ENCODE measurements around the gene ZNF787.
A peak's percentile ranks its signal among the peaks of the same experiment; 100 is the strongest.
"Not testable (repeated sequence)": the region's sequence is repeated elsewhere in the genome, so short reads cannot be mapped to it uniquely, and the experiment has no call there.

ZNF787 gene

GRCh38 chr19:56121180-56122167, at the start of gene ZNF787:
Gene ZNF787 (minus strand): TSS chr19:56121295. CDS start chr19:56103217, 18,078 bp downstream.
- DNase-seq, result peak; percentile 94

- DNase-seq, result no peak
Measured at GRCh38 chr19:56170261-56170660, 49.2 kb upstream of the ZNF787 start.

GRCh38 chr19:56167064-56167578, 46.0 kb upstream of the ZNF787 start:
- DNase-seq, result no peak

DNA sequence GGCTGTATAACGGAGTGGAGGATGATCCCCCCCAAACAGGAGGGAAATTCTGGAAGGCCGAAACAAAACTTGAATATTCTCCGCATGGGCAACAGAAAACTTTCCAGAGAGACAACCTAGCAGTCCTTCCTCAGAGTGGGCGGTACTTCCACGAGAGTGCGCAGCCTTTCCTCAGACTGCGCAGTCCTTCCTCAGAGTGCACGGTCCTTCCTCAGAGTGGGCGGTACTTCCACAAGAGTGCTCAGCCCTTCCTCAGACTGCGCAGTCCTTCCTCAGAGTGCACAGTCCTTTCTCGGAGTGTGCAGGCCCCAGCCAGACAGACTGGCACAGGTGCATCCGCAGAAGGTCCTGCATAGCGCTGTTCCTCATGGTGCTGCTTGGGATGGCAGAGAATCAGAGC, 42.0 kb upstream of the ZNF787 start:
- no peak for DNase-seq

- no peak for DNase-seq
Measured at GRCh38 chr19:56162258-56162657, 41.2 kb upstream of the ZNF787 start.

DNA sequence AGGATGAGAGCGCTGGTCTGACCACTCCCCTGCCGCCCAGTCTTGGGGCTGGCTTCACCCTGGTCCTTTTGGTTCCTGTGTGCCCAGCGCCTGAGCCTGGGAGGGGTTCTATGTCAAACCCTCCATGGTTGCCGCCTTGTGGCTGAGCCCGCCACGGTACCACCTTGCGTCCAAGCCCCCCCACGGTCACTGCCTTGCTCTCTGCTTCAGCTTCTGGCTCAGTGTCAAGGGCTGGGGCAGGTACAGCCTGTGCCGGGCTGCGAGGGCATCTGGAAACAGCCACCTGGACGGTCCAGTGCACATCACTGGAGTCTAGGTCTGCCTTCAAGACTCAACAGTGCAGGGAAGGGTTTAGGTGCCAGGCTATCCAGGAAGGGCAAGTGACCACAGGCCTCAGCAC, 40.4 kb upstream of the ZNF787 start:
- DNase-seq, result no peak

GRCh38 chr19:56159622-56160271, 38.7 kb upstream of the ZNF787 start:
- no peak for DNase-seq

DNA sequence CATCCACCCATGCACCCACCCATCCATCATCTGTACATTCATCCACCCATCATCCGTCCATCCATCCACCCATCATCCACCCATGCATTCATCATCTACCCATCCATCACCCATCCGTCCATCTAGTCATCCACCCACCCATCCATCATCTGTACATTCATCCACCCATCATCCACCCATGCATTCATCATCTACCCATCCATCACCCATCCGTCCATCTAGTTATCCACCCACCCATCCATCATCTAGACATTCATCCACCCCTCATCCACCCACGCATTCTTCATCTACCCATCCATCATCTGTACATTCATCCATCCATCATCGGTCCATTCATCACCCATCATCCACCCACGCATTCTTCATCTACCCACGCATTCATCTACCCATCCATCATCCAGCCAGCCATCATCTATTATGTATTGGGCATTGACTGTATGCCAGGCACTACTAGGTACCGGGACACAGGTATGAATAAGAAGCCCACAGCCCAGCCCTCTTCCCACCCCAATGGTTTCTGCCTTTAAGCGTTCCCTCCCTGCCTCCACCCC, 38.0 kb upstream of the ZNF787 start:
- DNase-seq, result no peak

GRCh38 chr19:56158170-56158757, 37.2 kb upstream of the ZNF787 start:
- DNase-seq, result no peak

DNA sequence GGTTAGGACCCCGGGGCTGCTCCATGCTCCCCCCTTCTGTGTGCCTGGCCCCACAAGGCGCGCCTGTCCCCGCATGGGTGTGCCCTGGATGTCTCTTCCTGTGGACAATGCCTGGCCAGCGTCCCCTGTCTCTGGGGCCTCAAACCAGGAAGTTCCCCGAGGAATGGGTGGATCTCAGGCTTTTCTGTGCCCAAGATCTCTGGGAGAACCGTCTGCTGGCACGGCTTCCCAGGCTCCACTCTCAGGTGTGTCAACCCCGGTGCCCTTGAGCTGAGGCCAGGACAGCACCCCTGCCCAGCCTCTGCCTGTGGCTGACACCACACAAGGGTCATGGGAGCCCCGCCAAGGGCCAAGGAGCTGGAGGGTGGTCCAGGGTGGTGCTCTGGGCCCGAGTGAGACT, 35.7 kb upstream of the ZNF787 start:
- no peak for DNase-seq

DNA sequence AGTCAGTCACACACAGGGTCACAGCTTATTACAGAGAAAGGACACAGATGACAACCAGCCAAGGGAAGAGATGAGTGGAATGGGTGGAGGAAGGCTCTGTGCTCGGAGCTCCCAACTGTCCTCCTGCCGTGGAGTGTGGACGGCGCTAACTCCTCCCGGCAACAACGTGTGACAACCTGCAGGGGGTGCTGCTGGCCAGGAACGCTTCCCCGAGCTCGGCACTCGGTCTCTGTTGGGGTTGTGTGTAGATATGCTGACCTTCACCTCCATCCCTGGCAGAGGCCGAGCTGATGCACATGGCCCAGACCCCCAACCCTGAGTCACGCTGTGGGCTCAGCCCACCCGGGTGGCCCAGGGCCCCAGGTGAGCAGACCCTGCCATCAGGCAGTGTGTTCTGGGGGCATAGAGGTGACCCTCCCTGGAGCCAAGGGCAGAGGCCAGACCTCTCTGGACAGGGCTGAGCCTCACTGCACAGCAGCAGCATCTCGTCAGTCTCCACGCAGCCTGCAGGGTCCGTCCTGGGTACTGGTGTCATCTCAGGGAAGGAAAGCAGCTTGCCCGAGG, 34.1 kb upstream of the ZNF787 start:
- DNase-seq, result no peak

DNA sequence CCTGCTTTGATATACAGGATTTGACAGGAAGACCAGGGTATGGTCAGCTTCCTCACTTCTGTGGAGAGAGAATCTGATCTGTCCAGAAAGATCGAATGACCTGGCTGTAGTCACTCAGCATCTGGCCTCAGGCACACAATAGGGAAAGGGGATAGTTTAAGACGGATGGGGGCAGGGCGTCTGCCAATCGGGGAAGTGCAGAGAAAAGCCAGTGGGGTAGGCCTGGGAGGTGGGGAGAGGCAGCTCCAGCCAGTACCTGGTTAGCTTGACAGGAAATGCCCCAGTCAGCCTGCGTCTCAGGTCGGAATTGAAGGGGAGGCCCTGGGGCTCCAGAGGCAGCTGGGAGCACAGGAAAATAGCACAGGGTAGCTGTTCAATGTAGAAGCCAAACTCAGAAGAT, 32.4 kb upstream of the ZNF787 start:
- DNase-seq, result no peak

DNA sequence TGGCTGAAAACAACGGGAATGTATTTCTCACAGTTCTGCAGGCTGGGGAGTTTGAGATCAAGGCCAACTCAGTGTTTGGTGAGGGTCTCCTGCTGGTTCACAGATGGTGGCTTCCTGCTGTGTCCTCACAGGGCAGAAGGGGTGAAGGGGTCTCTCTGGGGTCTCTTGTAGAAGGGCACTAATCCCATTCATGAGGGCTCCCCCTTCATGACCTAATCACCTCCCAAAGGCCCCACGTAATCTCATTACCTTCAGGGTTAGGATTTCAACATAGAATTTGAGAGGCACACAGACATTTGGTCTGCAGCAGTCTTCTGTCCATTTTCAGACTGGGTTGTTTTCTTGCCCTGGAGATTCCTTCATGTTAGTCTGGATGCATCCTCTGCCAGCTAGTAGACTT, 31.5 kb upstream of the ZNF787 start:
- DNase-seq, result no peak

GRCh38 chr19:56150358-56150757, 29.3 kb upstream of the ZNF787 start:
- DNase-seq, result no peak

DNA sequence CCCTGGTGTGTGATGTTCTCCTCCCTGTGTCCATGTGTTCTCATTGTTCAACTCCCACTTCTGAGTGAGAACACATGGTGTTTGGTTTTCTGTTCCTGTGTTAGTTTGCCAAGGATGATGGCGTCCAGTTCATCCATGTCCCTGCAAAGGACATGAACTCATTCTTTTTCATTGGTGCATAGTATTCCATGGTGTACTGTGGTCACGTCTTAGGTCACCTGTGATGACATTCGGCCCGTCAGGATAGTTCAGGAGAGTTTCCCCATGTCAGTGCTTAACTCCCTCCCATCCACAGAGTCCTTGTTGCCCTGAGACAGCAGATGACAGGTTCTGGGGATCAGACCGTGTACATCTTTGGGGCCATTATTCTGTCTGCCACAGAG, 28.6 kb upstream of the ZNF787 start:
- no peak for DNase-seq

DNA sequence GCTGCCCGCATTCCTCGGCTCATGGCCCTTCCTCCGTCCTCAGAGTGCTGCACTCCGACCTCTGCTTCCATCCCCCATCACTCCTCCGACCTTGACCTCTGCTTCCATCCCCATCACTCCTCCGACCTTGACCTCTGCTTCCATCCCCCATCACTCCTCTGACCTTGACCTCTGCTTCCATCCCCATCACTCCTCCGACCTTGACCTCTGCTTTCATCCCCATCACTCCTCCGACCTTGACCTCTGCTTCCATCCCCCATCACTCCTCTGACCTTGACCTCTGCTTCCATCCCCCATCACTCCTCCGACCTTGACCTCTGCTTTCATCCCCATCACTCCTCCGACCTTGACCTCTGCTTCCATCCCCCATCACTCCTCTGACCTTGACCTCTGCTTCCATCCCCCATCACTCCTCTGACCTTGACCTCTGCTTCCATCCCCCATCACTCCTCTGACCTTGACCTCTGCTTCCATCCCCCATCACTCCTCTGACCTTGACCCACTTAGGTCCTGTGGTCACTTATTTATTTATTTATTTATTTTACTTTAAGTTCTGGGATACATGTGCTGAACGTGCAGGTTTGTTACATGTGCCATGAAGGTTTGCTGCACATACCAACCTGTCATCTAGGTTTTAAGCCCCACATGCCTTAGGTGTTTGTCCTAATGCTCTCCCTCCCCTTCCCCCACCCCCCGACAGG, 28.0 kb upstream of the ZNF787 start:
- DNase-seq, result not testable (repeated sequence)

DNA sequence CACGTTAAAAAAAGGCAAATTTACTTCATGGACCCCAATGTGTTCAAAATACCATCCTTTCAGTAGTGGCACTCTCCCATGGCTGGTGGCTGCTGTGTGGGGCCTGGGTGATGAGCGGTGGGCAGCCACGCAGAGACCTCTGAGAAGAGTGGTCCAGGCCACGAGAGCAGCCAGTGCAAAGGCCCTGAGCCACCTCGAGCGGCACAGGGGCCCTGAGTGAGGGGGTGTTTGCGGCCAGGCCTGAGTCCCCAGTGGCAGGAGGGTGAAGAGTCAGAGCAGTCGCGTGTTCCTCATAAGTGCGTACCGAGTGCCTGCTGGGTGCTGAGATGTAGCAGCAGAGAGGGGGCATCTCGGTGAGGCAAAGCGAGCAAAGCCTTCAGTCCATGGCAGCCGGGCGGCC, 27.0 kb upstream of the ZNF787 start:
- no peak for DNase-seq

- DNase-seq, result no peak
Measured at GRCh38 chr19:56147307-56147706, 26.2 kb upstream of the ZNF787 start.

GRCh38 chr19:56146904-56147303, 25.8 kb upstream of the ZNF787 start:
- no peak for DNase-seq

DNA sequence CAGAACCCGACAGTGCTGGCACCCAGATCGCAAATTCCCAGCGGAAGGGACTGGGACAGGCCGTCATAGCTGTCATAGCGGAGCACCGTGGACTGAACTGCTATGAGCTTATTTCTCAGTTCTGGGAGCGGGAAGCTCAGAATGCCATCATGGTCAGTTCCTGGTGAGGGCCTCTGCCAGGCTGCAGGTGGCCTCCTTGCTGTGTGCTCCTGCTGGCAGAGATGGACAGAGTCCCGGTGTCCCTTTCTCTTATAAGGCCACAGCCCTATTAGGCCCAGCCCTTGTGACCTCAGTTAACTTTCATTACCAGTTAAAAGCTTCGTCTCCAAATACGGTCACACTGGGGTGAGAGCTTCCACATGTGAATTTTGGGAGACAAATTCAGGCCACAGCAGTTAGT, 24.6 kb upstream of the ZNF787 start:
- no peak for DNase-seq

DNA sequence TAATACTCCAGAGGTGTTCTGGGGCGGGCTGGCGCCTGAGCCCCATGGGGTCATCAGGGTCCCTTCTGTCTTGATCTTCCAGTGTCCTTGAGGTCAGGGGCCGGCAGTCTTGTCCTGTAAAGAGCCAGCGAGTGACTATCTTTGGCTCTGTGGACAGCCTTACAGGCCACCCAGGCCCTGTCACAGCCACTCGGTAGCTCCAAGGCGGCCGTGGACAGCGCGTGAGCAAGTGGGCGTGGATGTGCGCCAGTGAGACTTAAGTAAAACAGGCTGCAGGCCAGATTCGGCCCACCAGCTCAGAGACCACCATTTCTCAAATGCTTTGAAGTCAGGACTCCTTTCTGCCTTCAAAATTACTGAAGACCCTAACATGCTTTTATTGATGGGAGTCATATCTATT, 23.7 kb upstream of the ZNF787 start:
- no peak for DNase-seq

GRCh38 chr19:56144376-56144775, 23.3 kb upstream of the ZNF787 start:
- no peak for DNase-seq
